Suprapubic skin (tissue), 4 donors: ENCODE data around the gene UGGT2.

ENCODE experiments used
- CTCF ChIP-seq, 2 donors: fragments of 200-600 bp in 1 of 2; fragments of 450-650 bp in 1 of 2; sonication (generic) in 1 of 2; IDR thresholded peaks; one replicate each; pipeline ENCODE4 v1.5.1; 2016 to 2019; ENCODE audit warnings: antibody characterized with exemption in 2 of 2, mild to moderate bottlenecking in 1 of 2, moderate library complexity in 1 of 2
- EP300 ChIP-seq: sonication (generic); formaldehyde crosslinking; IDR thresholded peaks from one replicate; pipeline ENCODE4 v1.6.1; 2017; ENCODE audit warnings: antibody characterized with exemption
- POLR2A ChIP-seq, 2 donors: fragments of 450-650 bp; IDR thresholded peaks; one replicate each; pipeline ENCODE4 v1.6.1; 2017; ENCODE audit warnings: antibody characterized with exemption in 2 of 2, mild to moderate bottlenecking in 2 of 2, moderate library complexity in 2 of 2
- POLR2AphosphoS5 ChIP-seq, 3 donors: sonication (generic); formaldehyde crosslinking; IDR thresholded peaks; one replicate each; pipeline ENCODE4 v1.6.1; 2017; ENCODE audit warnings: antibody characterized with exemption in 3 of 3

GRCh38 chr13:95783747-95784146, 269.5 kb downstream of the UGGT2 start:
- TF ChIP-seq CTCF (IDR thresholded peaks at IDR 0.05): no peak
- no peak for TF ChIP-seq EP300
- no peak for TF ChIP-seq POLR2AphosphoS5 (IDR thresholded peaks at IDR 0.05)
- TF ChIP-seq POLR2A (IDR thresholded peaks at IDR 0.05): no peak
